ENCODE results near the gene ENO1. TPM values are rescaled to one million over a fixed set of nuclear protein-coding genes. Genes with fewer than 3 reads are reported as not detected.

The ENO1 gene
- total and polyA plus RNA-seq, 9 of the 15 experiments (the other 6 are each of a cell fraction or from before 2014, with no cell fraction given): 2,249 to 7,472 (median 2,868) TPM

GRCh38 chr1:8910331-8910730 lies 31.8 kb upstream of the ENO1 start (continued):
- 0 out of 6 replicates have a peak, but pooled peaks of 1 of the 3 experiments have one; percentile 20 for TF ChIP-seq CTCF (IDR thresholded peaks at IDR 0.05 in 2 of 3, conservative IDR thresholded peaks at IDR 0.05 in 1 of 3; ENCODE audit: insufficient read depth in 2 of 3, low read depth in 1 of 3, low read length in 3 of 3)
- TF ChIP-seq SRSF9 (IDR thresholded peaks at IDR 0.05; ENCODE audit: borderline replicate concordance, low read depth, low read length): no peak
- no peak for TF ChIP-seq HDAC2 (IDR thresholded peaks at IDR 0.05)
- no peak for TF ChIP-seq TBL1XR1 (IDR thresholded peaks at IDR 0.05; ENCODE audit: low read length in 2 of 2)
- TF ChIP-seq PPARD (CRISPR knock-in tag; IDR thresholded peaks at IDR 0.05): no peak
- TF ChIP-seq LCOR (CRISPR knock-in tag; IDR thresholded peaks at IDR 0.05): no peak
- peak; percentile 19 to 29; a peak in 1 of 4 replicates for TF ChIP-seq TRIM24 (IDR thresholded peaks at IDR 0.05)
- TF ChIP-seq E2F3 (CRISPR knock-in tag; IDR thresholded peaks at IDR 0.05): no peak
- no peak for TF ChIP-seq RBBP5 (IDR thresholded peaks at IDR 0.05; ENCODE audit: borderline replicate concordance, insufficient read depth, low read length, poor library complexity, severe bottlenecking)
- TF ChIP-seq KLF6 (CRISPR knock-in tag; IDR thresholded peaks at IDR 0.05; ENCODE audit: borderline replicate concordance): no peak
- no peak for TF ChIP-seq NR1H2 (CRISPR knock-in tag; IDR thresholded peaks at IDR 0.05)
- no peak for TF ChIP-seq TAF1 (IDR thresholded peaks at IDR 0.05; ENCODE audit: control insufficient read depth, extremely low read depth, insufficient read depth, low read length, severe bottlenecking)
- TF ChIP-seq HMG20B (CRISPR knock-in tag; IDR thresholded peaks at IDR 0.05): no peak
